DND-41 (cell line): ENCODE measurements around the gene PLEKHA5.
A peak's percentile ranks its signal among the peaks of the same experiment; 100 is the strongest.

Experiments
- ATAC-seq: fragments of 200-7000 bp; cut with Tn5 transposase; 3 replicates; pipeline ENCODE4 v1.9.1; 2021; ENCODE audit warnings: low read depth; ENCODE audit not compliant: insufficient read depth
- DNase-seq: peaks from one replicate; pipeline ENCODE4 v3.0.0-alpha.2; 2020
- H2AFZ ChIP-seq: 2 replicates; pipeline ENCODE4 v1.6.0; 2012; ENCODE audit warnings: low read depth, low read length
- H3K27ac ChIP-seq: 2 replicates; pipeline ENCODE4 v1.5.1; 2012; ENCODE audit warnings: low read length, inconsistent platforms
- H3K27me3 ChIP-seq: fragments of 200-600 bp; sonication (generic); 2 replicates; pipeline ENCODE4 v1.6.0; 2012; ENCODE audit warnings: low read length, mild to moderate bottlenecking, inconsistent platforms; ENCODE audit not compliant: insufficient read depth, poor library complexity
- H3K36me3 ChIP-seq: 2 replicates; pipeline ENCODE4 v1.5.1; 2012; ENCODE audit warnings: low read length, inconsistent platforms; ENCODE audit not compliant: insufficient read depth
- H3K4me1 ChIP-seq: 2 replicates; pipeline ENCODE4 v1.5.1; 2012; ENCODE audit warnings: mild to moderate bottlenecking, low read length; ENCODE audit not compliant: insufficient read depth
- H3K4me2 ChIP-seq: 2 replicates; pipeline ENCODE4 v1.6.0; 2012; ENCODE audit warnings: mild to moderate bottlenecking, moderate library complexity, low read length, inconsistent platforms; ENCODE audit not compliant: insufficient read depth
- H3K4me3 ChIP-seq, 2 experiments: fragments of 200-600 bp in 1 of 2; shearing (Covaris generic) in 1 of 2; 2 replicates each; pipeline ENCODE4 v1.5.1; 2012 to 2016; ENCODE audit warnings: inconsistent platforms in 2 of 2, low read length in 2 of 2, mild to moderate bottlenecking in 2 of 2, low read depth in 1 of 2, moderate library complexity in 1 of 2
- H3K79me2 ChIP-seq: 2 replicates; pipeline ENCODE4 v1.6.0; 2012; ENCODE audit warnings: low read length, inconsistent platforms; ENCODE audit not compliant: insufficient read depth
- H3K9ac ChIP-seq: 2 replicates; pipeline ENCODE4 v1.6.0; 2012; ENCODE audit warnings: low read depth, mild to moderate bottlenecking, inconsistent platforms, low read length, moderate library complexity
- H3K9me3 ChIP-seq: 2 replicates; pipeline ENCODE4 v1.5.1; 2012; ENCODE audit warnings: low read length, moderate library complexity, mild to moderate bottlenecking, inconsistent platforms; ENCODE audit not compliant: insufficient read depth, severe bottlenecking
- H4K20me1 ChIP-seq: 2 replicates; pipeline ENCODE4 v1.6.0; 2012; ENCODE audit warnings: low read length; ENCODE audit not compliant: insufficient read depth
- CTCF ChIP-seq: IDR thresholded peaks from 2 replicates; pipeline ENCODE4 v1.5.1; 2012; ENCODE audit warnings: borderline replicate concordance, low read length, moderate library complexity, mild to moderate bottlenecking; ENCODE audit not compliant: poor library complexity, severe bottlenecking; ENCODE audit errors: extremely low read depth
- EZH2 ChIP-seq: IDR thresholded peaks from 3 replicates; pipeline ENCODE4 v1.6.1; 2012; ENCODE audit warnings: borderline replicate concordance, low read depth, mild to moderate bottlenecking, moderate library complexity, low read length, inconsistent platforms; ENCODE audit not compliant: severe bottlenecking

PLEKHA5 gene

GRCh38 chr12:19351346-19351745 is 221.8 kb downstream of the PLEKHA5 start:
- Histone ChIP-seq H3K9ac (no peak overlapping the region), H3K27me3 (no peaks in the 10 kb centered on the region), H3K4me2 (no peak overlapping the region), H3K79me2 (no peaks in the 10 kb centered on the region), H3K27ac (no peak overlapping the region), H3K36me3 (peaks cover 46% of the 10 kb centered on the region), H3K4me1 (no peaks in the 10 kb centered on the region), H3K9me3 (no peaks in the 10 kb centered on the region), H4K20me1 (no peaks in the 10 kb centered on the region), H2AFZ (no peak overlapping the region), H3K4me3 (no peak overlapping the region)
- no peak for ATAC-seq
- DNase-seq = no peak
- TF ChIP-seq EZH2 (no peak), CTCF (no peak)

GRCh38 chr12:19369691-19370148 is 240.2 kb downstream of the PLEKHA5 start:
- 0 out of 2 replicates have a peak overlapping the region, but pooled peaks have one; percentile 10 for H3K27ac ChIP-seq
- H4K20me1 ChIP-seq = no peaks in the 10 kb centered on the region
- H3K36me3 ChIP-seq = peaks cover 38% of the 10 kb centered on the region
- no peaks in the 10 kb centered on the region for H3K4me1 ChIP-seq
- no peaks in the 10 kb centered on the region for H3K9me3 ChIP-seq
- H3K79me2 ChIP-seq = no peaks in the 10 kb centered on the region
- no peak overlapping the region for H3K4me3 ChIP-seq
- H3K9ac ChIP-seq = no peak overlapping the region
- no peak overlapping the region for H3K4me2 ChIP-seq
- H2AFZ ChIP-seq = no peak overlapping the region
- TF ChIP-seq EZH2 (no peak), CTCF (no peak)
- ATAC-seq (no peak; the same call in 2 of the 3 replicates), DNase-seq (no peak)
- H3K27me3 ChIP-seq = no peaks in the 10 kb centered on the region

- H4K20me1 ChIP-seq = no peaks in the 10 kb centered on the region
- no peaks in the 10 kb centered on the region for H3K9me3 ChIP-seq
- no peaks in the 10 kb centered on the region for H3K27me3 ChIP-seq
- no peak for TF ChIP-seq CTCF
- TF ChIP-seq EZH2 = no peak
- H2AFZ ChIP-seq = no peak overlapping the region
- H3K4me3 ChIP-seq = no peak overlapping the region
- ATAC-seq (no peak), DNase-seq (no peak)
- H3K4me1 ChIP-seq = no peaks in the 10 kb centered on the region
- H3K79me2 ChIP-seq = no peaks in the 10 kb centered on the region
- H3K9ac ChIP-seq = no peak overlapping the region
- H3K4me2 ChIP-seq = no peak overlapping the region
- H3K36me3 ChIP-seq = peaks cover 20% of the 10 kb centered on the region
- H3K27ac ChIP-seq = no peak overlapping the region
Measured at GRCh38 chr12:19373586-19373985, 244.1 kb downstream of the PLEKHA5 start.

DNA sequence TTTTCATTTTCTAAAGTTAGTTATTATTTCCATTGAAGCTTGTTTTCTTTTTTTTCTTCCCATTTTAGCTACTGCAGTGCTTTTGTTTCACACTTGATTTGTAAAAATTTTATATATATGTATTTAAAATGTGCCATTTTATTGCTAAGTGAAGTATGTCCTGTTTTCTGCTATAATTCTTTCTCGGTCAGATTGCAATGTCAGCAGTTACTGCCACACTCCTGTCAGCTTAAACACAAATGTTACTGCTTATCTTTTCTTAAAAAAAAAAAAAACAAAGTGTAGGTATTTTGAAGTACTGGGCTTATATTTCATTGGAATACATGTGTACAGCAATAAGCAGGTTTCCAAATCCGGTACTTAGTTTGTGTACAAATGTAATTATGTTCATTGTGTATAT is 246.4 kb downstream of the PLEKHA5 start:
- no peaks in the 10 kb centered on the region for H3K27me3 ChIP-seq
- H3K4me1 ChIP-seq = no peaks in the 10 kb centered on the region
- H3K79me2 ChIP-seq = no peaks in the 10 kb centered on the region
- H2AFZ ChIP-seq = no peak overlapping the region
- H3K4me2 ChIP-seq = no peak overlapping the region
- H3K4me3 ChIP-seq = no peak overlapping the region
- H3K36me3 ChIP-seq = peaks cover 8% of the 10 kb centered on the region; the same call in 1 of the 2 replicates
- DNase-seq = no peak
- no peak overlapping the region for H3K9ac ChIP-seq
- TF ChIP-seq EZH2 = no peak
- no peak for TF ChIP-seq CTCF
- H4K20me1 ChIP-seq = no peaks in the 10 kb centered on the region
- no peak for ATAC-seq
- no peaks in the 10 kb centered on the region for H3K9me3 ChIP-seq
- no peak overlapping the region for H3K27ac ChIP-seq
